ENCODE measurements around the gene INTS3.

INTS3 gene

DNA sequence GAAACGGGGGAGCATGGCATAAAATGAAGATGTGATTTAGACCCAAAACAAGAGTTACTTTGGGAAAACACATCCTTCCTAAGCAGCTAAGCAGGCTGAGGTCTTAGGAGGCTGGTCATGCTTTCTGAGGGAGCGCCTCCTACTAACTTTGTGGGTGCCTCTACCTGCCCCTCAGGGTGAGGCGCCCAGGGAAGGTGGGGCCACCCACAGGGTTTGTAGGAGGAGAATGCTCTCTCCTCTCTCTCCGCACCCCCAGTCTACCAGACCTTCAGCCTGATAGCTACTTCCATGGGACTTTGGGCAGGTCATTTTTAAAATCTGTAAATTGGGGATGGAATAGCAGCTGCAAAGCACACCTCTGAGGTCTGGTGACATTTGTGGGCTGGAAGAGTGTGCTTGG lies 71.2 kb downstream of the INTS3 start:
- FAIRE-seq: no peak

DNA sequence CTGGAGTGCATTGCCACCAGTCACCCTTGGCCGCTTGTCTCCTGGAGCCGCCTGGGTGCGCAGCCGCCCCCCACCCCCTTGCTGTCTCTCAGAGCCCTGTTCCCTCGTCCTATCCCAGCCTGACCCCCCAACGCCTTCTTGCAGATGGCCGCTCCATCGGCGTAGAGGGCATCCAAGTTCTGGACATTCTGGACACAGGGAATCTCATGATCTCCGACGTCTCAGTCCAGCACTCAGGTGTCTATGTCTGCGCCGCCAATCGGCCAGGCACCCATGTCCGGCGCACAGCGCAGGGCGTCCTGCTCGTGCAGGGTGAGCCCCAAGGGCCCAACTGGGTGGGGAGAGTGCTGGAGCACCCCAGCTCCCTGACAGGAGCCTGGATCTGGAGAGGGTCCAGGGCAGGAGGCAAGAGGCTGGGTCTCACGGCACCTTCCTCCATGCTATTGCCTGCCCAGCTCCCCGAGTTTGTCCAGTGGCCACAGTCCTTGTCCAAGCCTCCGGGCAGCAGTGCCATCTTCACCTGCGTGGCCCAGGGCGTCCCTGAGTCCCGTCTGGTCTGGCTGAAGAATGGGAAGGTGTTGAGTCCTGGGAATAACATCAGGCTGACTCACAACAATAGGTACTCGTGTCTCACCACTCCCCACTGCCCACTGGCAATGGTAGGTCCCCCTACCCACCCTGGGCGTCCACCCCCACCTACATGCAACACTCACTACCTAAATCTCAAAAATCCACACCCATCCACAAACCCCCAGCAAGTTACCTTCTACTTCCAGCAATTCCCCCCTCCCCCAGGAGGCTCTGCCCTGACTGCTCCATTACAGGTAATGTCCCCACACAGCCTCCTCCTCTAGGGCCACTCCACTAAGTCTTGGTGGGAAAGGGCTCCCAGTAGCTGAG lies 72.0 kb downstream of the INTS3 start:
- no peak for FAIRE-seq

DNA sequence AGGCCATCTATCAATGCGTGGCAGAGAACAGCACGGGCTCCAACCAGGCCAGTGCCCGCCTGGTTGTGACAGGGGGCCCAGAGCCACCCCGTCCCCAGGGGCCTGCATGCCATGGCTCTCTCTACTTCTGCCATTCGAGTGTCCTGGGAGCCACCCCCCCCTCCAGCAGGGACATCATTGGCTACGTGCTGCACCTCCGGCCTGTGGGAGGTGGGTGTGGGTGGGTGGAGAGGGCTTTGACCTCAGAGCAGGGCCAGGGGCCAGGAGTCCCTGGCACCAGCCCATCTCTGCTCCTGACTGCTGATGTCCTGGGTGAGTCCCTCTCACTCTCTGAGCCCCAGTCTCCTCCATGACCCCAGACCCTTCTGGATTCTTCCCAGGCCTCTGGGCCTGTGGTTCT lies 72.7 kb downstream of the INTS3 start:
- no peak for FAIRE-seq

GRCh38 chr1:153801028-153801625 lies 73.3 kb downstream of the INTS3 start:
- FAIRE-seq: no peak

GRCh38 chr1:153801786-153802697 lies 74.2 kb downstream of the INTS3 start:
- FAIRE-seq: no peak

GRCh38 chr1:153803470-153804056 lies 75.7 kb downstream of the INTS3 start:
- FAIRE-seq: no peak

GRCh38 chr1:153804112-153804511 lies 76.3 kb downstream of the INTS3 start:
- no peak for FAIRE-seq

GRCh38 chr1:153805042-153805745 lies 77.3 kb downstream of the INTS3 start:
- no peak for FAIRE-seq

DNA sequence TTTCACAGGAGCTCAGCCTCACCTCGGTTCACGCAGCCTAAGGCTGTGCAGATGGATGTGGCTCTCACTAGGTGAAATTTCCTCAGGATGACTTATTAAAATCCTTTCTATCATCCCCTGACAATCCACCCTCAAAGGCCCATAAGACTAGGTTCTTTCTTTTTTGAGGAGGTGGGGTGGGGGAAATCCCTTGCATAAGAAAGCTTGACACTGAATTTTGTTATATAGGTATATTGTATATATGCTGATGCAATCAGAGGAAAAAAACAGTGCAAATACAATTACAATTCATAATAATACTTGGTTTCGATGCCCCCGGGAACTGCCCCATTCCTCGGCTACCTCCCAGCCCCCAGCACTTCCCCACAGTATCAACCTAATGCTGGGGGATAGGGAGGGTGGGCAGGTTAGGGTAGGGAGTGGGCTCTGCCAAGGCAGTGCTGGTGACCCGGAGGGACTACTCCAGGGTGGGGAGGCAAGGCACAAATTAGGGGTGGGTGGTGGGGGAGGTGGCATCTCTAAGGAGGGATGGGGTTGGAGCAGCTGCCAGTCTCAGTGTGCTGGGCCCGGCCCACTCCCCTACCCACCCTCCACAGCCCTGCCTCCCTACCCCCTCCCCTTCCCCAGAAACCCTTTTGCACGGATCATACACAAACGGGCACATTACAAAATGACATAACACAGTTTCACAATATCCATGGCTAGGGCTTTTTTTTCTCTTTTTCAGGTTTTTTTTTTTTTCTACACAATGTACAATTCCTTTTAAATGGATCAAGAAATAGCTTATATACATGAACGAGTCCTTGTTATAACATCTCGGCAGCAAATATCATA lies 78.3 kb downstream of the INTS3 start:
- FAIRE-seq: no peak

GRCh38 chr1:153816283-153816889 lies 88.5 kb downstream of the INTS3 start:
- FAIRE-seq: no peak

- FAIRE-seq: no peak
Measured at GRCh38 chr1:153818876-153819275, 91.0 kb downstream of the INTS3 start.
